AG09319 (cell line): Measurements from ENCODE around the gene G6PC2.
"Not testable (repeated sequence)": the region's sequence is repeated elsewhere in the genome, so short reads cannot be mapped to it uniquely, and the experiment has no call there.

Experiments used
- DNase-seq: peaks from one replicate; pipeline ENCODE4 v3.0.0-alpha.2; 2010; ENCODE audit warnings: low read depth; ENCODE audit errors: extremely low read depth
- CTCF ChIP-seq: IDR thresholded peaks from 2 replicates; pipeline ENCODE4 v1.5.1; 2011; ENCODE audit warnings: low read depth, mild to moderate bottlenecking, inconsistent platforms, low read length, moderate library complexity

Gene G6PC2

GRCh38 chr2:168926621-168927386 is 25.7 kb downstream of the G6PC2 start:
- DNase-seq = no peak
- no peak for TF ChIP-seq CTCF

GRCh38 chr2:168928113-168928831 is 27.2 kb downstream of the G6PC2 start:
- no peak for DNase-seq
- TF ChIP-seq CTCF = no peak

GRCh38 chr2:168929031-168929430 is 27.9 kb downstream of the G6PC2 start:
- TF ChIP-seq CTCF = no peak
- DNase-seq = no peak

- no peak for DNase-seq
- TF ChIP-seq CTCF = no peak
Measured at GRCh38 chr2:168930242-168930641, 29.2 kb downstream of the G6PC2 start.

GRCh38 chr2:168932174-168932573 is 31.1 kb downstream of the G6PC2 start:
- not testable (repeated sequence) for DNase-seq

GRCh38 chr2:168934826-168935225 is 33.7 kb downstream of the G6PC2 start:
- DNase-seq = no peak
- no peak for TF ChIP-seq CTCF

GRCh38 chr2:168935810-168936581 is 34.9 kb downstream of the G6PC2 start:
- DNase-seq = no peak

More at GRCh38 chr2:168935810-168936581, 34.9 kb downstream of the G6PC2 start:
- no peak for TF ChIP-seq CTCF
